Measurements from ENCODE around the gene ATP7B. TPM values are rescaled to one million over a fixed set of nuclear protein-coding genes. Genes with fewer than 3 reads are reported as not detected.

Gene ATP7B
- total and polyA plus RNA-seq, 2 donors (not counting 3 experiments of a cell fraction or from before 2014, with no cell fraction given): 4.2 to 8.0 TPM

DNA sequence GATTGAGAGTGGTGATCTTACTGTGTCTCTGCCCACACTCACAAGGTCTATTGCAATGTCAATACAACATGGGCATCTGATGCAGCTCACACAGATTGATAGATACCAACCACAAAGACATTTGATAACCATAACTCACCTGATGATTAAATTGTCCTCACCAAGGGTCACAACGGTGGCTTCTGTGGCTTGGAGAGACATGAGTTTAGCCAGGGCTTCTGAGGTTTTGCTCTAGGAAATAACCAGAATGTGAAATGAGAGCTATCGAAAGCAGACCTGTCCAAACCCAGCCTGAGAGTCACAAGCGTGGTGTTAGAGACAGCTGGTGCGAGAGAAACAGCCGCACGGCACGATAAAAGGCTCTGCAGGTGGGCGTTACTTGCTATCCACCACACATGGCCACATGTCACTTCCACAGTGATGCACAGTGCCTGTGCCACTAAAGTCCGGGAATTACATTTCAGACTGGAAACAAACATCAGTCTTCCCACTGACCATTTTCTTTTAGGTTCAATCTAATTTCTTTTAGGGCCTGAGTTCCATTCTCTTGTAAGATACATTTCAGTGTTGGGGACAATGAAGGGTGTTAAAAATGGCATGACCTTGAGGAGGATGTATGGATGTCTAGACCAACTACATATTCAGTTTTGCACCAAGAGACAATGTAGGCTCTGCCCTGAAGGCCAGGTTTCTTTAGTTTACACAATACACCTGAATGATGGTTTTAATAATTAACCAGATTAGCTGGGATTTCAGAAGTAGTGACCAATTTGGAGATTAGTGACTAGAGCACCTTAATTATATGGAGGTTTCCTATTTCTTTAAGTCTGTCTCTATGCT, 53.7 kb downstream of the ATP7B start:
- Histone ChIP-seq H3K9me1 (replicated peaks; ENCODE audit: control insufficient read depth, extremely low read depth, insufficient read depth, low read length) (no peaks in the 10 kb centered on the region), H3K27ac (ENCODE audit: insufficient read depth, low read depth, low read length) (no peak overlapping the region), H3K27me3 (ENCODE audit: control insufficient read depth in 2 of 2, insufficient read depth in 2 of 2, low read length in 2 of 2) (no peaks in the 10 kb centered on the region), H2AFZ (ENCODE audit: low read depth, low read length) (no peak overlapping the region), H3K36me3 (ENCODE audit: control insufficient read depth in 2 of 2, extremely low read depth in 1 of 2, insufficient read depth in 2 of 2, low read length in 2 of 2) (no peaks in the 10 kb centered on the region), H3K4me1 (ENCODE audit: control insufficient read depth, extremely low read depth, insufficient read depth, low read length) (no peaks in the 10 kb centered on the region), H3K9ac (replicated peaks; ENCODE audit: extremely low read depth, insufficient read depth, low read length) (no peak overlapping the region), H3K4me3 (replicated peaks in 1 of 3; ENCODE audit: insufficient read depth in 1 of 3, low read depth in 1 of 3, low read length in 3 of 3) (no peak overlapping the region), H3K9me3 (replicated peaks; ENCODE audit: control insufficient read depth, insufficient read depth, low read length) (no peaks in the 10 kb centered on the region), H3K79me2 (ENCODE audit: control insufficient read depth, insufficient read depth, low read length) (no peaks in the 10 kb centered on the region), H3K4me2 (ENCODE audit: insufficient read depth, low read length) (no peak overlapping the region), H4K20me1 (replicated peaks; ENCODE audit: control insufficient read depth, extremely low read depth, insufficient read depth, low read length) (no peaks in the 10 kb centered on the region)
- FAIRE-seq (no peak), DNase-seq (ENCODE audit: low read depth, low spot score) (no peak)
- CTCF ChIA-PET: no interaction called here
- TF ChIP-seq FOS (IDR thresholded peaks at IDR 0.05; ENCODE audit: borderline replicate concordance, insufficient read depth, low read length) (no peak), MYC (IDR thresholded peaks at IDR 0.05; ENCODE audit: low read depth, low read length) (no peak), GATA2 (IDR thresholded peaks at IDR 0.05; ENCODE audit: insufficient read depth, insufficient read length, low read depth, low read length) (no peak), JUN (IDR thresholded peaks at IDR 0.05; ENCODE audit: borderline replicate concordance, insufficient read depth, insufficient read length, low read depth) (no peak), POLR2AphosphoS5 (IDR thresholded peaks at IDR 0.05; ENCODE audit: insufficient read depth, low read depth, low read length) (no peak)
- intact Hi-C loops (cut with micrococcal nuclease): no loop called here
- dilution Hi-C loops (cut with MboI; ENCODE audit: extremely low pct_ligation_motif_present, low sequenced_read_pairs): no loop called here
- no TSS peak for BruUV-seq (replicated peaks)
- POLR2A ChIA-PET: no interaction called here

DNA sequence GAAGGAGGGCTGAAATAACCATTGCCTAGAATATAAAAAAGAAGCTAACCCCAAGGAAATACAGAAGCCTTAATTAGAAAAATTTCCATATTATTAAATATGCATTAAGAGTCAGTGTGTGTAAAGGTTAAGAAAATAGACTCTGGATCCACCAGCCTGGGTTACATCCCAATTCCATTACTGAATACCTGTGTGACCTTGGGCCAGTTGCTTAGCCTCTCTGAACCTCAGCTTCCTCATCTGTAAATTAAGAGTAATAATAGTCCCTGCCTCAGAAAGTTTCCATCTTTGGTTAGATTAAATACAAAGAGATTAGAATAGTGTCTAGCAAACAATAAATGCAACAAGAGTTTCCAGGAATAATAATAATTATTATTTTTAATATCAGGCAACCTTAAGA, 54.5 kb downstream of the ATP7B start:
- no peak overlapping the region for H3K27ac ChIP-seq (ENCODE audit: insufficient read depth, low read depth, low read length)
- no peak overlapping the region for H3K4me2 ChIP-seq (ENCODE audit: insufficient read depth, low read length)
- H3K79me2 ChIP-seq (ENCODE audit: control insufficient read depth, insufficient read depth, low read length): no peaks in the 10 kb centered on the region
- intact Hi-C loops (cut with micrococcal nuclease): no loop called here
- dilution Hi-C loops (cut with MboI; ENCODE audit: extremely low pct_ligation_motif_present, low sequenced_read_pairs): no loop called here
- no peaks in the 10 kb centered on the region for H3K4me1 ChIP-seq (ENCODE audit: control insufficient read depth, extremely low read depth, insufficient read depth, low read length)
- no peak overlapping the region for H3K4me3 ChIP-seq (replicated peaks in 1 of 3; ENCODE audit: insufficient read depth in 1 of 3, low read depth in 1 of 3, low read length in 3 of 3)
- H4K20me1 ChIP-seq (replicated peaks; ENCODE audit: control insufficient read depth, extremely low read depth, insufficient read depth, low read length): no peaks in the 10 kb centered on the region
- ChIA-PET POLR2A (no interaction called here), CTCF (no interaction called here)
- H3K9me1 ChIP-seq (replicated peaks; ENCODE audit: control insufficient read depth, extremely low read depth, insufficient read depth, low read length): no peaks in the 10 kb centered on the region
- no peaks in the 10 kb centered on the region for H3K27me3 ChIP-seq (ENCODE audit: control insufficient read depth in 2 of 2, insufficient read depth in 2 of 2, low read length in 2 of 2)
- no peak overlapping the region for H3K9ac ChIP-seq (replicated peaks; ENCODE audit: extremely low read depth, insufficient read depth, low read length)
- no peak for TF ChIP-seq JUN (IDR thresholded peaks at IDR 0.05; ENCODE audit: borderline replicate concordance, insufficient read depth, insufficient read length, low read depth)
- TF ChIP-seq POLR2A (IDR thresholded peaks at IDR 0.05; ENCODE audit: low read depth, low read length): no peak
- TF ChIP-seq, protein P1, sequence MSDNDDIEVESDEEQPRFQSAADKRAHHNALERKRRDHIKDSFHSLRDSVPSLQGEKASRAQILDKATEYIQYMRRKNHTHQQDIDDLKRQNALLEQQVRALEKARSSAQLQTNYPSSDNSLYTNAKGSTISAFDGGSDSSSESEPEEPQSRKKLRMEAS (IDR thresholded peaks at IDR 0.05; ENCODE audit: insufficient read depth, insufficient read length): no peak
- TF ChIP-seq GATA2 (IDR thresholded peaks at IDR 0.05; ENCODE audit: insufficient read depth, insufficient read length, low read depth, low read length): no peak
- no peak for TF ChIP-seq FOS (IDR thresholded peaks at IDR 0.05; ENCODE audit: borderline replicate concordance, insufficient read depth, low read length)
- TF ChIP-seq MYC (IDR thresholded peaks at IDR 0.05; ENCODE audit: low read depth, low read length): no peak
- TF ChIP-seq, protein P2, sequence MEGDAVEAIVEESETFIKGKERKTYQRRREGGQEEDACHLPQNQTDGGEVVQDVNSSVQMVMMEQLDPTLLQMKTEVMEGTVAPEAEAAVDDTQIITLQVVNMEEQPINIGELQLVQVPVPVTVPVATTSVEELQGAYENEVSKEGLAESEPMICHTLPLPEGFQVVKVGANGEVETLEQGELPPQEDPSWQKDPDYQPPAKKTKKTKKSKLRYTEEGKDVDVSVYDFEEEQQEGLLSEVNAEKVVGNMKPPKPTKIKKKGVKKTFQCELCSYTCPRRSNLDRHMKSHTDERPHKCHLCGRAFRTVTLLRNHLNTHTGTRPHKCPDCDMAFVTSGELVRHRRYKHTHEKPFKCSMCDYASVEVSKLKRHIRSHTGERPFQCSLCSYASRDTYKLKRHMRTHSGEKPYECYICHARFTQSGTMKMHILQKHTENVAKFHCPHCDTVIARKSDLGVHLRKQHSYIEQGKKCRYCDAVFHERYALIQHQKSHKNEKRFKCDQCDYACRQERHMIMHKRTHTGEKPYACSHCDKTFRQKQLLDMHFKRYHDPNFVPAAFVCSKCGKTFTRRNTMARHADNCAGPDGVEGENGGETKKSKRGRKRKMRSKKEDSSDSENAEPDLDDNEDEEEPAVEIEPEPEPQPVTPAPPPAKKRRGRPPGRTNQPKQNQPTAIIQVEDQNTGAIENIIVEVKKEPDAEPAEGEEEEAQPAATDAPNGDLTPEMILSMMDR (IDR thresholded peaks at IDR 0.05; ENCODE audit: extremely low read depth in 1 of 2, insufficient read depth in 1 of 2, low read depth in 1 of 2, low read length in 2 of 2): no peak
- no peak for TF ChIP-seq POLR2AphosphoS5 (IDR thresholded peaks at IDR 0.05; ENCODE audit: insufficient read depth, low read depth, low read length)
- BruUV-seq (replicated peaks): no TSS peak
- H3K36me3 ChIP-seq (ENCODE audit: control insufficient read depth in 2 of 2, extremely low read depth in 1 of 2, insufficient read depth in 2 of 2, low read length in 2 of 2): no peaks in the 10 kb centered on the region
- no peak overlapping the region for H2AFZ ChIP-seq (ENCODE audit: low read depth, low read length)
- H3K9me3 ChIP-seq (replicated peaks; ENCODE audit: control insufficient read depth, insufficient read depth, low read length): no peaks in the 10 kb centered on the region
- FAIRE-seq: no peak
- DNase-seq (ENCODE audit: low read depth, low spot score): no peak
